ENCODE results near the gene HAO1.
A peak's percentile ranks its signal among the peaks of the same experiment; 100 is the strongest.
"Not testable (repeated sequence)": the region's sequence is repeated elsewhere in the genome, so short reads cannot be mapped to it uniquely, and the experiment has no call there.

HAO1 gene

GRCh38 chr20:7940341-7940740, at the start of gene HAO1:
Gene HAO1 (minus strand): TSS chr20:7940458. CDS start chr20:7940422, 36 bp downstream.
- DNase-seq, result no peak

GRCh38 chr20:7989379-7989778, 49.1 kb upstream of the HAO1 start:
- no peak for DNase-seq

GRCh38 chr20:7985916-7986315, 45.7 kb upstream of the HAO1 start:
- no peak for DNase-seq

- no peak for DNase-seq
These were observed 43.9 kb upstream of the HAO1 start for GRCh38 chr20:7984192-7984591.

GRCh38 chr20:7981374-7981773, 41.1 kb upstream of the HAO1 start:
- no peak for DNase-seq

- DNase-seq, result peak in 1 of 2 donors; percentile 31
These were observed 40.2 kb upstream of the HAO1 start for GRCh38 chr20:7980332-7981046.

GRCh38 chr20:7977709-7978108, 37.5 kb upstream of the HAO1 start:
- DNase-seq, result no peak

GRCh38 chr20:7975851-7976414, 35.7 kb upstream of the HAO1 start:
- no peak for DNase-seq

GRCh38 chr20:7974785-7975435, 34.7 kb upstream of the HAO1 start:
- no peak for DNase-seq

GRCh38 chr20:7971536-7972280, 31.4 kb upstream of the HAO1 start:
- DNase-seq, result no peak

GRCh38 chr20:7967199-7967844, 27.1 kb upstream of the HAO1 start:
- DNase-seq, result no peak

GRCh38 chr20:7966176-7966575, 25.9 kb upstream of the HAO1 start:
- DNase-seq, result no peak

GRCh38 chr20:7959484-7959883, 19.2 kb upstream of the HAO1 start:
- DNase-seq, result no peak

- DNase-seq, result not testable (repeated sequence)
These were observed 16.3 kb upstream of the HAO1 start for GRCh38 chr20:7956561-7956960.

- no peak for DNase-seq
These were observed 10.1 kb upstream of the HAO1 start for GRCh38 chr20:7950387-7950786.

GRCh38 chr20:7943891-7944290, 3.6 kb upstream of the HAO1 start:
- no peak for DNase-seq

GRCh38 chr20:7939663-7940062, 595 bp downstream of the HAO1 start:
- no peak for DNase-seq

- DNase-seq, result no peak
These were observed 2.2 kb downstream of the HAO1 start for GRCh38 chr20:7938058-7938457.

GRCh38 chr20:7937328-7937727, 2.9 kb downstream of the HAO1 start:
- no peak for DNase-seq

GRCh38 chr20:7935027-7935551, 5.2 kb downstream of the HAO1 start:
- no peak for DNase-seq

GRCh38 chr20:7933346-7933745, 6.9 kb downstream of the HAO1 start:
- no peak for DNase-seq

- no peak for DNase-seq
These were observed 9.9 kb downstream of the HAO1 start for GRCh38 chr20:7930343-7930742.

GRCh38 chr20:7926767-7927166, 13.5 kb downstream of the HAO1 start:
- DNase-seq, result no peak
